Measurements from ENCODE around the gene DFFB. TPM values are rescaled to one million over a fixed set of nuclear protein-coding genes. Genes with fewer than 3 reads are reported as not detected.

DFFB gene
- total and polyA plus RNA-seq, 9 of the 15 experiments (the other 6 are each of a cell fraction or from before 2014, with no cell fraction given): 2.3 to 15.8 (median 11.5) TPM

GRCh38 chr1:3869751-3870301, 12.6 kb downstream of the DFFB start (continued):
- no peak for TF ChIP-seq ZNF609 (CRISPR knock-in tag; IDR thresholded peaks at IDR 0.05; ENCODE audit: borderline replicate concordance)
- no peak for TF ChIP-seq NR4A1 (CRISPR knock-in tag; IDR thresholded peaks at IDR 0.05)
- TF ChIP-seq NR4A1 (tag; IDR thresholded peaks at IDR 0.05): no peak
- peak; percentile 58; the same call in 1 of the 2 replicates for TF ChIP-seq KLF1 (tag; IDR thresholded peaks at IDR 0.05)
- TF ChIP-seq PML (IDR thresholded peaks at IDR 0.05; ENCODE audit: low read length): no peak
- TF ChIP-seq ZEB2 (IDR thresholded peaks at IDR 0.05): no peak
- TF ChIP-seq PRMT5 (CRISPR knock-in tag; IDR thresholded peaks at IDR 0.05): no peak
- peak; percentile 56 for TF ChIP-seq FIP1L1 (IDR thresholded peaks at IDR 0.05; ENCODE audit: low read depth, low read length, poor library complexity, severe bottlenecking)
- no peak for TF ChIP-seq ZNF766 (CRISPR knock-in tag; conservative IDR thresholded peaks at IDR 0.05)
- TF ChIP-seq MAZ (CRISPR knock-in tag; conservative IDR thresholded peaks at IDR 0.05 in 1 of 2, IDR thresholded peaks at IDR 0.05 in 1 of 2): peak in 1 of 2 experiments; percentile 50; a peak in 2 of 4 replicates
- TF ChIP-seq HNRNPUL1 (IDR thresholded peaks at IDR 0.05; ENCODE audit: low read length): no peak
- no peak for TF ChIP-seq ZNF398 (CRISPR knock-in tag; IDR thresholded peaks at IDR 0.05)
- TF ChIP-seq CBX2 (IDR thresholded peaks at IDR 0.05; ENCODE audit: insufficient read depth, low read length, poor library complexity, severe bottlenecking): no peak
- TF ChIP-seq ZNF785 (CRISPR knock-in tag; IDR thresholded peaks at IDR 0.05): no peak
- TF ChIP-seq KLF6 (CRISPR knock-in tag; IDR thresholded peaks at IDR 0.05; ENCODE audit: borderline replicate concordance): no peak
- TF ChIP-seq BDP1 (IDR thresholded peaks at IDR 0.05; ENCODE audit: insufficient read depth, insufficient read length): no peak
- TF ChIP-seq CSDE1 (IDR thresholded peaks at IDR 0.05): no peak
- TF ChIP-seq HINFP (tag; conservative IDR thresholded peaks at IDR 0.05; ENCODE audit: low read depth): no peak
- TF ChIP-seq SP1 (CRISPR knock-in tag; IDR thresholded peaks at IDR 0.05): peak; percentile 67; the same call in 1 of the 2 replicates
- TF ChIP-seq ZNF436 (CRISPR knock-in tag; IDR thresholded peaks at IDR 0.05): no peak
- no peak for TF ChIP-seq STAT5A (IDR thresholded peaks at IDR 0.05; ENCODE audit: borderline replicate concordance, low read length)
- no peak for TF ChIP-seq ESRRB (CRISPR knock-in tag; IDR thresholded peaks at IDR 0.05; ENCODE audit: borderline replicate concordance)

Data from K562 (cell line).